ENCODE measurements around the gene PCIF1. TPM values are rescaled to one million over a fixed set of nuclear protein-coding genes. Genes with fewer than 3 reads are reported as not detected.
A peak's percentile ranks its signal among the peaks of the same experiment; 100 is the strongest.

PCIF1 gene
- total and polyA plus RNA-seq, 8 donors, result 26.1 to 50.8 (median 44.0) TPM

DNA sequence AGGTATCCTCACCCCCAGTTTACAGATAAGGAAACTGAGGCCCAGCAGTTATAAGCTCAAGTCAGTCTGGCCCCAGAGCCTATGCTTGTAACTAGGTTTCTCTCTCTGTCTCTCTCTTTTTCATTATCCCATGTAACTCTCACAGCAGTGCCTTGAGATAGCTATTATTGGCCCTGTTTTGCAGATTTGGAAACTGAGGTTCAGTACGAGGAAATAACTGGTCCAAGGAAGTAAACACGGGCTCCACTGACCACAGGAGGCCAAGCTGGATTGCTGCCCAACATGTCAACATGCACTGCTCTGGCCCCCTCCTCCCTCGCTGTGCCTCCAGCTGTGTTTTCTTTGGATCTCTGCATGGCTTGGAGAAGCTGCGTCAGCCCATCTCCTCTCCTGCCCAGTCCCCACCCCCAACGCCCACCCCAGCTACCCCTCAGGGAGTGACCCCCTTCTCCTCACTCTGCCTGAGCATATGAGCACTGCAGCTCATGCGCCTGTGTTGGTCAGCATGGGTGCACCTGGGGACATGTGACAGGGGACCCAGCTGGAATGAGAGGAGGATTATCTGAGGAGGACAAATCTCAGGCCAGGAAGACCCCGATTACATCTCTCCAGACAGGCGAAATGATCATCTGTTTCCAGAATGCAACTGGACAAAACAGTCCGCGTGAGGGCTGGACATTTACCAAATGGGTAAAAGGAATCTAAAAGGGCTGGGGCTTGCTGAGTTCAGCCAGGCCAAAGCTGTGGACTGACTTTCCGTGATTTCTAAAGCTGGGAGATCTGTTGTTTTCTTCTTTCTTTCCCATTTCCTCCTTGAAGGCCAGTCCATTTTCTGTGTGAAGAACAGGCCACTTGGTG is 14.7 kb upstream of the PCIF1 start:
- TF ChIP-seq, protein P1, sequence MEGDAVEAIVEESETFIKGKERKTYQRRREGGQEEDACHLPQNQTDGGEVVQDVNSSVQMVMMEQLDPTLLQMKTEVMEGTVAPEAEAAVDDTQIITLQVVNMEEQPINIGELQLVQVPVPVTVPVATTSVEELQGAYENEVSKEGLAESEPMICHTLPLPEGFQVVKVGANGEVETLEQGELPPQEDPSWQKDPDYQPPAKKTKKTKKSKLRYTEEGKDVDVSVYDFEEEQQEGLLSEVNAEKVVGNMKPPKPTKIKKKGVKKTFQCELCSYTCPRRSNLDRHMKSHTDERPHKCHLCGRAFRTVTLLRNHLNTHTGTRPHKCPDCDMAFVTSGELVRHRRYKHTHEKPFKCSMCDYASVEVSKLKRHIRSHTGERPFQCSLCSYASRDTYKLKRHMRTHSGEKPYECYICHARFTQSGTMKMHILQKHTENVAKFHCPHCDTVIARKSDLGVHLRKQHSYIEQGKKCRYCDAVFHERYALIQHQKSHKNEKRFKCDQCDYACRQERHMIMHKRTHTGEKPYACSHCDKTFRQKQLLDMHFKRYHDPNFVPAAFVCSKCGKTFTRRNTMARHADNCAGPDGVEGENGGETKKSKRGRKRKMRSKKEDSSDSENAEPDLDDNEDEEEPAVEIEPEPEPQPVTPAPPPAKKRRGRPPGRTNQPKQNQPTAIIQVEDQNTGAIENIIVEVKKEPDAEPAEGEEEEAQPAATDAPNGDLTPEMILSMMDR (IDR thresholded peaks at IDR 0.05), result no peak
- intact Hi-C loops (cut with DNase I), result no loop called here
- no peaks in the 10 kb centered on the region for H3K36me3 ChIP-seq
- H3K27ac ChIP-seq, result peak overlapping the region; percentile 33 to 85
- no peaks in the 10 kb centered on the region for H3K27me3 ChIP-seq
- H3K9me3 ChIP-seq, result no peaks in the 10 kb centered on the region
- H3K4me1 ChIP-seq, result peaks cover 22 to 64% of the 10 kb centered on the region in 2 donors
- no peak overlapping the region for H3K4me3 ChIP-seq
- DNase-seq (peak in 3 of 4 donors; percentile 62 to 92 (median 76)), ATAC-seq (peak; percentile 35)

DNA sequence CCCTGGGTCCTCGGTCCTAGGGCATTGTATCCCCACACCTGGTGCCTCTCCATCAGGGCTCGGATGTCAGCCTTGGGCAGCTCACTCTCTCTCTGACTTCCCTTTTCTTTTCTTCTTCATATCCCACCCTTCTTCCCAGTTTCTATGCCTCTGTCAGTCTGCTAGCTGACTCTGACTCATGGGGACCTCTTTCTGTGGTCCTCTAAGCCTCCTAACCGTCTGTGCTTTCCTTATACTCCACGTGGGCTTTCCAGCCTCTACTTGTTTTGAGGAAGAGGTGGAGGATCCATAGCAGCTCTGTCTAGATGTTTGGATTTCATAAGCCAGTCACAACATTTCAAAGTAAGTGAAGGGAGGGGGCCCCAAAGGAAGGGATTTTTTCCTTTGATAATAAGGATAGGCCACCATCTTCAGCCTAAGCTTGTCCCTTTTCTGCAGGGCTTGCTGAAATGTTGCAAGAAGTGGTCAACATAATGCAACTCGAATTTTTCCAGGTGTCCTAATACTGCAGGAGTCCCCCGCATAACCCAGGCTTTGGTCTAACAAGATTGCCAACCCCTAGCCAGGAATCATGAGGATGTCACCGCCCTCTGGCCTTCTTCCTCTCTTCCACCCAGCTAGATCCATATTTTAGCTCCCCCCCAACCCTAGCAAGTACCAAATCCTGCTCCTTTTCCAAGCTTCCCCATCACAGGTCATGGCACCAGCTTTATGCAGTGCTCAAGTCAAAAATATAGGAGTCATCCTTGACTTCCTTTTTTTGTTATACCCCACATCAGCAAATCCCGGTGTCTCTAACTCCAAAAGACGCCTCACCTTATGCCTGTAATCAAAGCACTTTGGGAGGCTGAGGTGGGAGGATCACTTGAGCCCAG is 13.8 kb upstream of the PCIF1 start:
- no peaks in the 10 kb centered on the region for H3K9me3 ChIP-seq
- H3K4me3 ChIP-seq, result no peak overlapping the region
- intact Hi-C loops (cut with DNase I), result no loop called here
- ATAC-seq (peak; percentile 8), DNase-seq (no peak)
- H3K27ac ChIP-seq, result peak overlapping the region; percentile 33 to 85
- no peaks in the 10 kb centered on the region for H3K27me3 ChIP-seq
- H3K36me3 ChIP-seq, result no peaks in the 10 kb centered on the region
- peaks cover 22 to 59% of the 10 kb centered on the region in 2 donors for H3K4me1 ChIP-seq
- TF ChIP-seq, protein P1 (IDR thresholded peaks at IDR 0.05), result no peak

DNA sequence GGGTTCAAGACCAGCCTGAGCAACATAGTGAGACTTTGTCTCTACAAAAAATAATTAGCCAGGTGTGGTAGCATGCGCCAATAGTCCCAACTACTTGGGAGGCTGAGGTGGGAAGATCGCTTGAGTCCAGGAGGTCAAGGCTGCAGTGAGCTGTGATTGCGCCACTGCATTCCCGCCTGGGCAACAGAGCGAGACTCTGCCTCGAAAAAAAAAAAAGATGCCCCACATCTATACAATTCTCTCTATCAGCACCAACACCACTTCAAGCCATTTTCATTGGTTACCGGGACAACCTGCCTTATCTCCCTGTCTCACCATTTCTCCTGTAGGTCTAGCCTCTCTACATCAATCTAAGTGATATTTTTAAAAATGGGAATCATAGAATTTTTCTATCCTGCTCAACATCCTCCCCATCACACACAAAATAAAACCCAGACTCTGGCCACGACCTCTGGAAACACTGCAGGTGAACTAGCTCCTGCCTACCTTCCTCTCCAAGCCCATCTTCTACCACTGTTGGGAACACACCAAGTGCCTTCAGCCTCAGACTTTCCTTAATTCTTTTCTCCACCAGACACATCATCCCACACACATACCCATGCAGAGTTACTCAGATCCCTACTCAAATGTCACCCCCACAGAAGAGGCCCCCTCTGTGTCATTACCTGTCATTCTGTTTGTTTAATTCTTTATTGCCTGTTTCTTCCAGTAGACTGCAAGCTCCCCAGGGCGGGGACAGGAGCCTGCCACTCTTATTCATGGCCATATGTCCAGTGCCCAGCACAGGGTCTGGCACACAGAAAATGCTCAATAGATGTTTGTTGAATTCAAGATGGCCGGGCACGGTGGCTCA is 12.9 kb upstream of the PCIF1 start:
- no peak for DNase-seq

DNA sequence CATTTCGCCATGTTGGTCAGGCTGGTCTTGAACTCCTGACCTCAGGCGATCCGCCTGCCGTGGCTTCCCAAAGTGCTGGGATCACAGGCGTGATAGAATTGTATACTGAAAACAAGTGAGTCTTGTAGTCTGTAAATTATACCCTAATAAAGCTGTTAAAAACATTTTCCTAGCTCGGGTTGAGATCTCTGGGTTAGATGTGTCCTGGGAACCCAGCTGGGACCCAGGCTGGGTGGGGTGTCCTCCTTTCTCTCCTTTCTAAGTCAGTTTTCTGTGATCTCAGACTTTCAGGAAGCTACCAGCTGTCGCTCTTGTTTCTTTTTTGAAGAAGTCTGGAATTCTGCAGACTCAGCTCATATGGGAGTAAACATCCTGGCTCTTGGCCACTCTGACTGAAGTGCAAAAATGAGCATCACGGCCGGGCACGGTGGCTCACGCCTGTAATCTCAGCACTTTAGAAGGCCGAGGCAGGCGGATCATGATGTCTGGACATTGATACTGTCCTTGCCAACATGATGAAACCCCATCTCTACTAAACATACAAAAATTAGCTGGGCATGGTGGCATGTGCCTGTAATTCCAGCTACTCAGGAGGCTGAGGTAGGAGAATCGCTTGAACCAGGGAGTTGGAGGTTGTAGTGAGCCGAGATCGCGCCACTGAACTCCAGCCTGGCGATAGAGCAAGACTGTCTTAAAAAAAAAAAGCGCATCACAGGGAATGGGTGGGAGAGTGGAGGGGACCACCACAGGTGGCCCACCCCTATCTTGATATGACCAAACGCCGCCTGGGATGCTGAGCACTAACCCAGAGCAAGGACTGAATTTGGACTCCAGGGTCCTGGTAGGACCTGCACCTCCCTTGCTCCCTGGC is 9.9 kb upstream of the PCIF1 start:
- no peaks in the 10 kb centered on the region for H3K9me3 ChIP-seq
- intact Hi-C loops (cut with DNase I), result no loop called here
- no peak overlapping the region for H3K4me3 ChIP-seq
- H3K4me1 ChIP-seq, result peaks cover 15 to 38% of the 10 kb centered on the region in 2 donors
- no peaks in the 10 kb centered on the region for H3K36me3 ChIP-seq
- H3K27ac ChIP-seq, result peak overlapping the region; percentile 74 to 75
- ATAC-seq (peak; percentile 59), DNase-seq (peak in 2 of 4 donors; percentile 72 to 86)
- TF ChIP-seq, protein P1 (IDR thresholded peaks at IDR 0.05), result no peak
- H3K27me3 ChIP-seq, result no peaks in the 10 kb centered on the region

More for the DNA sequence above, 12.9 kb upstream of the PCIF1 start:
- H3K9me3 ChIP-seq, result no peaks in the 10 kb centered on the region
- TF ChIP-seq, protein P1 (IDR thresholded peaks at IDR 0.05), result no peak
- no peak overlapping the region for H3K4me3 ChIP-seq
- H3K4me1 ChIP-seq, result peaks cover 22 to 59% of the 10 kb centered on the region in 2 donors
- ATAC-seq, result no peak
- intact Hi-C loops (cut with DNase I), result no loop called here
- no peaks in the 10 kb centered on the region for H3K36me3 ChIP-seq
- no peaks in the 10 kb centered on the region for H3K27me3 ChIP-seq
- H3K27ac ChIP-seq, result no peak overlapping the region
